HL-60 (cell line): Measurements from ENCODE around the gene MATK.

Experiments used
- DNase-seq, 2 experiments: peaks; one replicate each; pipeline ENCODE4 v3.0.0-alpha.2; 2010 to 2020; ENCODE audit warnings: low read depth in 1 of 2, low spot score in 1 of 2
- H3K27ac ChIP-seq: fragments of 250-450 bp; sonication (Bioruptor Pico); replicated peaks from 2 replicates; pipeline ENCODE4 v1.5.1; 2020; ENCODE audit warnings: mild to moderate bottlenecking, moderate library complexity
- H3K27me3 ChIP-seq: fragments of 250-450 bp; sonication (Bioruptor Pico); 2 replicates; pipeline ENCODE4 v1.5.1; 2021; ENCODE audit warnings: mild to moderate bottlenecking, moderate library complexity; ENCODE audit not compliant: insufficient read depth, poor library complexity, severe bottlenecking
- H3K4me3 ChIP-seq: replicated peaks from 2 replicates; pipeline ENCODE4 v1.5.1; 2011; ENCODE audit warnings: mild to moderate bottlenecking, control low read depth, low read length; ENCODE audit not compliant: insufficient read depth
- CTCF ChIP-seq: IDR thresholded peaks from one replicate; pipeline ENCODE4 v1.5.1; 2011; ENCODE audit warnings: low read length, control low read depth, inconsistent platforms; ENCODE audit not compliant: insufficient read depth
- GABPA ChIP-seq: IDR thresholded peaks from 2 replicates; pipeline ENCODE4 v1.6.1; 2012; ENCODE audit warnings: low read depth
- POLR2AphosphoS5 ChIP-seq: IDR thresholded peaks from 2 replicates; pipeline ENCODE4 v1.6.1; 2012; ENCODE audit warnings: low read depth
- REST ChIP-seq: IDR thresholded peaks from 2 replicates; pipeline ENCODE4 v1.6.1; 2012; ENCODE audit warnings: low read depth; ENCODE audit not compliant: insufficient replicate concordance
- SPI1 ChIP-seq: IDR thresholded peaks from 2 replicates; pipeline ENCODE4 v1.6.1; 2012; ENCODE audit warnings: low read depth, mild to moderate bottlenecking, borderline replicate concordance

Gene MATK

GRCh38 chr19:3775831-3776230 is 10.3 kb downstream of the MATK start:
- Histone ChIP-seq H3K4me3 (no peak overlapping the region), H3K27me3 (no peaks in the 10 kb centered on the region), H3K27ac (no peak overlapping the region)
- TF ChIP-seq SPI1: no peak
- TF ChIP-seq POLR2AphosphoS5: no peak
- no peak for TF ChIP-seq GABPA
- no peak for TF ChIP-seq CTCF
- DNase-seq: no peak

- Histone ChIP-seq H3K4me3 (no peak overlapping the region), H3K27ac (no peak overlapping the region), H3K27me3 (no peaks in the 10 kb centered on the region)
- DNase-seq: no peak
- TF ChIP-seq REST: no peak
- no peak for TF ChIP-seq POLR2AphosphoS5
- no peak for TF ChIP-seq GABPA
- TF ChIP-seq SPI1: no peak
- TF ChIP-seq CTCF: no peak
Measured at GRCh38 chr19:3775374-3775711, 10.8 kb downstream of the MATK start.

GRCh38 chr19:3774621-3775373 is 11.4 kb downstream of the MATK start:
- Histone ChIP-seq H3K4me3 (no peak overlapping the region), H3K27ac (no peak overlapping the region), H3K27me3 (no peaks in the 10 kb centered on the region)
- TF ChIP-seq GABPA: no peak
- TF ChIP-seq REST: no peak
- no peak for TF ChIP-seq SPI1
- no peak for TF ChIP-seq POLR2AphosphoS5
- TF ChIP-seq CTCF: no peak
- no peak for DNase-seq
